Measurements from ENCODE around the gene KIFC1. TPM values are rescaled to one million over a fixed set of nuclear protein-coding genes. Genes with fewer than 3 reads are reported as not detected.

The KIFC1 gene
- total RNA-seq, 3 donors from 2014 or later (not counting 1 experiment from before 2014, with no cell fraction given) = 2.7 to 4.6 (median 3.3) TPM

DNA sequence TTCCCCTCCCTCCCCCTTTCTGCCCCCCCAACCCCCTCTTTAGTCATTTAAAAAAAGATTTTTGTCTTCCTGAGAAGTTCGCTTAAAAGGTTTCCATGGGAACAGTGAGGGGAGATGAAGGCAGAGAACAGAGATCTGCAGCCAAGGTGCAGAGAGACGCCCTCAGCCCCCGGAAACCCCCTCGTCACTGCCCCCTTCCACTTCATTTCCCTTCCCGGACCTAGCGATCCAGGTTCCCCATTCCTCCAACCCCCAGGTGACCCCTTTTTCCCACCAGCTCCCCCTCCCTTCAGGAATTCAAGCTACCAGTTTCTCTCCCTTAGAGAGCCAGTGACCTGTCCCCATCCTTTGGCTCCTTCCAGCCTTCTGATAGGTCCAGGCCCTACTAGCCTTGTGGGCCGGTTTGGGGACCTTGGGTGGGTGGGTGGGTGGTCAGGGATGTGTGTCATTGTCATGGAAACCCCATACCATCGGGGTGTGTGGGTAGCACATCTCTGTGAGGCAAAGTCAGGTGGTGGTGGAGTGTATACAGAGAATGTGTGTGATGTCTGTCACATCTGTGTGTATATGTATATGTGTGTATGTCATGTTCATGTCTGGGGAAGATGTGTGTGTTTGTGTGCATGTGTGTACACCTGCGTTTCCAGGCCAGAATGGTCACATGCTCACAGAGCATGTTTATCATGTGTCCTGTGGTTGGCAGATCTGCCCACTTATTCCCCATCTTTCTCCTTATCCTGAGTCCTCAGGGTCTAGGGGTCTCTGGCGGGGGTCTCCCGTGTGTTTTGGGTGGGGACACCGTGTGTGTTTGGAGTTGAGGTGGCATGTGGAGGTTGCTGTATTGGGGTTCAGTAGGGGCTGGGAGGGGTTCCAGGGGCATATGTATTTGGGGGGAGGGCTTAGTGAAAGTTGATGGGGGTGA, 35.2 kb downstream of the KIFC1 start:
- Histone ChIP-seq H3K4me1 (ENCODE audit: control insufficient read depth, insufficient read depth, low read length) (peaks cover 68% of the 10 kb centered on the region), H3K4me3 (ENCODE audit: low read length) (peak overlapping the region; percentile 66), H3K36me3 (ENCODE audit: control insufficient read depth, insufficient read depth, low read length) (no peaks in the 10 kb centered on the region), H3K9me3 (ENCODE audit: control insufficient read depth, insufficient read depth, low read length) (no peaks in the 10 kb centered on the region), H3K27ac (ENCODE audit: low read length) (peak overlapping the region; percentile 89), H3K27me3 (ENCODE audit: control insufficient read depth, insufficient read depth, low read length) (no peaks in the 10 kb centered on the region)
- no peaks in the 10 kb centered on the region for H3K9me3 Mint-ChIP-seq
- no peak for TF ChIP-seq CTCF (IDR thresholded peaks at IDR 0.05)
- WGBS (ENCODE audit: insufficient coverage) = 7% methylated on average over 10 of the region's 12 CpGs
- no peaks in the 10 kb centered on the region for H3K36me3 Mint-ChIP-seq
- DNase-seq = peak; percentile 47 to 78
- H3K27me3 Mint-ChIP-seq (ENCODE audit: low read depth in 2 of 2) = no peaks in the 10 kb centered on the region
- peak overlapping the region; percentile 88 to 92 for H3K27ac Mint-ChIP-seq
- intact Hi-C loops (cut with micrococcal nuclease) = loop anchor here (1.0 to 2.0 kb wide), 3 partner anchors 9 to 36 kb away; partner anchors contain the start of genes CUTA, KIFC1 and PHF1
- peaks cover 63 to 82% of the 10 kb centered on the region in 2 donors for H3K4me1 Mint-ChIP-seq
- peak overlapping the region; percentile 90 for H3K4me3 Mint-ChIP-seq
- peak; percentile 35 to 48 (median 43) for ATAC-seq

GRCh38 chr6:33427585-33428223, 36.1 kb downstream of the KIFC1 start:
- Mint-ChIP-seq H3K4me3 (peak overlapping the region; percentile 90), H3K36me3 (no peaks in the 10 kb centered on the region), H3K4me1 (peaks cover 71 to 90% of the 10 kb centered on the region in 2 donors), H3K9me3 (no peaks in the 10 kb centered on the region), H3K27me3 (ENCODE audit: low read depth in 2 of 2) (no peaks in the 10 kb centered on the region), H3K27ac (peak overlapping the region; percentile 88 to 92)
- DNase-seq (peak; percentile 67 to 79), ATAC-seq (peak; percentile 8 to 17 (median 9))
- H3K27ac ChIP-seq (ENCODE audit: low read length) = peak overlapping the region; percentile 89
- H3K27me3 ChIP-seq (ENCODE audit: control insufficient read depth, insufficient read depth, low read length) = no peaks in the 10 kb centered on the region
- no peaks in the 10 kb centered on the region for H3K36me3 ChIP-seq (ENCODE audit: control insufficient read depth, insufficient read depth, low read length)
- no peaks in the 10 kb centered on the region for H3K9me3 ChIP-seq (ENCODE audit: control insufficient read depth, insufficient read depth, low read length)
- peak overlapping the region; percentile 48 for H3K4me3 ChIP-seq (ENCODE audit: low read length)
- H3K4me1 ChIP-seq (ENCODE audit: control insufficient read depth, insufficient read depth, low read length) = peaks cover 77% of the 10 kb centered on the region
- intact Hi-C loops (cut with micrococcal nuclease) = loop anchor here (1.0 to 2.0 kb wide), 4 partner anchors 9 to 37 kb away; partner anchors contain the start of genes CUTA, KIFC1, PHF1 and ZBTB9
- 0% methylated on average over 62 of the region's 79 CpGs for WGBS (ENCODE audit: insufficient coverage)
- TF ChIP-seq CTCF (IDR thresholded peaks at IDR 0.05) = no peak

DNA sequence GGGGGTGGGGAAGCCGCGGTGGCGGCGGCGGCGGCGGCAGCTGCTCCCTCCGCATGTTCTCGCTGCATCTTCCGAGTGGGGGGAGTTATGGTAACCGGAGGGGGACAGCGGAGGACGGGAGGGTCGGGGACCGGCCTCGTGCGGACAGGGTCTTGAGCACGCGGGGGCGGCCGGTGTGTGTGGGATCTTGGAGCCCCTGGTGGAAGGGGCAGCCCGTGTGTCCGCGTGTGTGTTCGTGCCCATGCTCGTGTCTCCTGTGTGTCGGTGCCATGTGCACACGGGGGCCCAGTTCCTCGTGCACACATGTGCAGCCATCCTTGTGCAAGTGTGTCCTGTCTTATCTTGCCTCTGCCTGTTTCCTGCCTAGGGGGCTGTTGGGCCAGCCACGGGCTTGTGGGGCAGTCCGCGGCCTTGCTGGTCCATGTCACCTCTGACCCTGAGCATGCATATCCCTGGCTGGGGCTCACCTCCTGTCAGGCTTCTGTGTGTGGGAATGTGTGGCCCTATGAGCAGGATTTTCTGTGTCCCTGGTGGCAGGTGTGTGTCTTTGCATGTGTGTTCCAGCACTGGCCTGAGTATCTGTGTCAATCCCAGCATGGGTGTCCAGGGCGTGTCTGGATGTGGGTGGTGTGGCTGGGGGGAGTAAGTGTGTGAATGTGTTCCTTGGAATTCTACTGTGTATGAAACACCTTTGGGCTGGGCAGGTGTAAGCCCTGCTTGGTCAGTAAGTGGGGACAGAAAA, 36.8 kb downstream of the KIFC1 start:
- no peaks in the 10 kb centered on the region for H3K36me3 Mint-ChIP-seq
- peak; percentile 33 for TF ChIP-seq CTCF (IDR thresholded peaks at IDR 0.05)
- H3K27me3 Mint-ChIP-seq (ENCODE audit: low read depth in 2 of 2) = no peaks in the 10 kb centered on the region
- H3K27ac Mint-ChIP-seq = peak overlapping the region; percentile 88 to 92
- DNase-seq (peak; percentile 31 to 65), ATAC-seq (no peak)
- peak overlapping the region; percentile 73 for H3K27ac ChIP-seq (ENCODE audit: low read length)
- 6% methylated on average over 32 of the region's 33 CpGs for WGBS (ENCODE audit: insufficient coverage)
- H3K4me1 Mint-ChIP-seq = peaks cover 77 to 93% of the 10 kb centered on the region in 2 donors
- no peaks in the 10 kb centered on the region for H3K36me3 ChIP-seq (ENCODE audit: control insufficient read depth, insufficient read depth, low read length)
- peak overlapping the region; percentile 91 for H3K4me3 Mint-ChIP-seq
- H3K9me3 ChIP-seq (ENCODE audit: control insufficient read depth, insufficient read depth, low read length) = no peaks in the 10 kb centered on the region
- peak overlapping the region; percentile 41 for H3K4me3 ChIP-seq (ENCODE audit: low read length)
- no peaks in the 10 kb centered on the region for H3K9me3 Mint-ChIP-seq
- peaks cover 82% of the 10 kb centered on the region for H3K4me1 ChIP-seq (ENCODE audit: control insufficient read depth, insufficient read depth, low read length)
- intact Hi-C loops (cut with micrococcal nuclease) = loop anchor here (2.0 kb wide), 1 partner anchor 26 kb away; the partner anchor contains the start of gene ZBTB9
- no peaks in the 10 kb centered on the region for H3K27me3 ChIP-seq (ENCODE audit: control insufficient read depth, insufficient read depth, low read length)

Data from natural killer cell (primary cell).